ENCODE data around the gene COG2.

Gene COG2

DNA sequence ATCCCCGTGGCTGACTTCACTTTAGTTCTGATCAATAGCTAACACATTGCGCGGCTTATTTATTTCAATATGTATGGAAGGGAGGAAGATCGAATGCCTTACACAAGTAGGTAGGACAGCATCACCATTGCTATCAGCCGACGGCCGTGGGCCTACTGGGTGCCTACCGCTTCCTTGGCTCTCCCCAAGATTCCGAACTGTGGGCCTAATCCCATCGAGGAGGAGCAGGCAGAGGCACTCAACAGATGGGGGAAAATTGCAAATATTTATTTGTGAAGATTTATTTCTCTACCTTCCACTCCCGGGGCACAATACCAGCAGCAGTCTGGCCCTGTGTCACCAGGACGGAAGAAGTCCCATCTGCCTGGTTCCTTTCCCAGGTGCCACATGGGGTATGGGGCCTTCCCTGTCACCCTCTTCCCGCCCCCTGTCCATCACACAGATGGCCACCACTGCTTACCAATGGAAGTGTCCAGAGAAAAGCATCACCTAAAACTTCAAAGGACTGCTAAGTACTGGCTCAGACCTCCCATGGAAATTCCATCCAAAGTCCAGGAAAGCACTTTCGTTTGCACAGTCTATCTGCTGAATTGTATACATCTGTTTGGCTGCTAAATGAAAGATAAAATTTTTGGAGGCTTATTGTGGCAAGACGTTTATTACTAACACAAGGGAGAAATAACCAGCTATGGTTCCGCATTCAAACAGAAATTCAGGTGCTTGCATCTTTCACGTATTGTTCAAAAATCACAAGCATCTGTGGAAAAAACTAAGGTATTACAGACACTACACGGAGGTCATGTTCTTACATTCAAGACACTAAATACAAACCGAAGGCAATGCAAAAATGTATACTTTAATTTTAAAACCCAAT lies 59.9 kb downstream of the COG2 start:
- no peak for DNase-seq (ENCODE audit: low spot score)

DNA sequence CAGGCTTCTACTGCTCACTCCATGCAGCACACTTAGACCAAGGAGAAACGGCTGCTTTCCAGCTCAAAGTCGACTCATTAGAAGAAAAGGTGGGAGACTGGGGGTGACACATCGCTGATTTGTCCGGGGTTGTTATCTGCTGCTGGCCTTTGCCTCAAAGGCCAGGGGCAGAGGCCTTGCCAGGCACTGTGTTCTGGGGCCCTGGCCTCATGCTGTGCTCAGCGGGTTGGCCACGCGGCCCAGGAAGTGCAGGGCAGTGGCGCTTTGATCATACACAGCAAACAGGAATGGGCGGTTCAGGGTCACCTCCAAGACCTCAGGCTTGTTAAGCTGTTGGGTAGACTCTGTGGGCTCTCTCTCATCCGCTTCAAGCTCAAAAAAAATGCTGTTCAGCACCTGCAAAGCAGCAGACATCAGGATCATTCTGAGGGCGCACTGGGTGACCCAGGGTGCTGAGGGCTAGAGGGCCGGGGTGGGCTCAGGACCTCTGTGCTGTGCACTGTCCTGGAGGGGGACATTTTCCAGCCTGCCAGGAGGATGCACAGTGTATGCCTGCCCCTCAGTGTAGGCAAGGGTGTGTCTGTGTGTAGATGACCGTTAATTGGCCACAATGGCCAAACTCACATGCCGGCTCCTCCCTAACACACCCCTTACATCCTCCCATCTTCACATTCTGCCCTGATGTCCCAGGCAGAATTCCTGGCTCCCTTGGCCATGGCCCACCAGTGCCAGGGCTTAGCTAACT lies 60.8 kb downstream of the COG2 start:
- no peak for DNase-seq (ENCODE audit: low spot score)

DNA sequence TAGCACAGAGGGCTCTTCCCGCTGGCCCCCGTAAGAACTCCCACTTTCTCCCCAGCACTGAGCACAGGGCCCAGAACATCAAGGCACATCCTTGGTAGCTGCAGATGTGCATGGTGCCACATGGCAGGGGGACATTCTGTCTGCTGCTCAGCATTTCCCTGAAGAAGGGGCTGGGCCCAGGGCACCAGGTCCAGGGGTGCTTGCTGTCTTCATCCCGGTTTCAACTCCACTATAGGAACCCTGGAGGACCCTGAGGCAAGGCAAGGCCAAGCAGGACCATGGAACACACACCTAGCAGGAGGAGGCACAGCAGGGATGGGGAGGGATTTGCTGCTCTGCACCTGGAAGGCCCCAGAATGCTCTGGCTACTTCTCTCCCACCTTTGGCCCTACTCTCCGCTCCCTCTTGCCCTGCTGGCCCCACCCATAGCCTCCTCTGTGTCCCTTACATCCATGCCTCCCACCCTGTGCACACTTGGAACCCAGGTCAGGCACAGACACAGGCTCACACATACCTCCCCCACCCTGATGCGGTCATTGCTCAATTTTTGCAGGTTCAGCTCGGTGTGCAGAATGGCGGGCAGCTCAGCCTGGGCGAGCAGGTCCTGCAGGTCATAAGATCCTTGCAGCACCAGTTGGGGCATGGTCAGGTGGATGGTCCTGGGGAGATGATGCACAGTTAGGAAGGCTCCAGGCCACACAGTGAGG lies 61.6 kb downstream of the COG2 start:
- DNase-seq (ENCODE audit: low spot score): no peak

DNA sequence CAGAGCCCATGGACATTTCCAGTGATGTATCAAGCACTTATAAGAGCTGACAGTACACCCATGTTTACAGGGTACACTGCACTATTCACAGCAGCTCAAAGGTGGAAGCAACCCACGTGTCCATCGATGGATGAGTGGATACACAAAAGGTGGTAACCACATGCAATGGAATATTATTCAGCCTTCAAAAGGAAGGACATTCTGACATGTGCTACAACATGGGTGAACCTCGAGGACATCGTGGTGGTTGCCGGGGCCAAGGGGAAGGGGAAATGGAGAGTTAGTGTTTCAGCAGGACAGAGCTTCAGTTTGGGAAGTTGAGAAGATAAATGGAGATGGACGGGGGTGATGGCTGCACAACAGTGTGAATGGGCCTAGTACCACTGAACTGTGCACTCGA lies 62.5 kb downstream of the COG2 start:
- no peak for DNase-seq (ENCODE audit: low spot score)

DNA sequence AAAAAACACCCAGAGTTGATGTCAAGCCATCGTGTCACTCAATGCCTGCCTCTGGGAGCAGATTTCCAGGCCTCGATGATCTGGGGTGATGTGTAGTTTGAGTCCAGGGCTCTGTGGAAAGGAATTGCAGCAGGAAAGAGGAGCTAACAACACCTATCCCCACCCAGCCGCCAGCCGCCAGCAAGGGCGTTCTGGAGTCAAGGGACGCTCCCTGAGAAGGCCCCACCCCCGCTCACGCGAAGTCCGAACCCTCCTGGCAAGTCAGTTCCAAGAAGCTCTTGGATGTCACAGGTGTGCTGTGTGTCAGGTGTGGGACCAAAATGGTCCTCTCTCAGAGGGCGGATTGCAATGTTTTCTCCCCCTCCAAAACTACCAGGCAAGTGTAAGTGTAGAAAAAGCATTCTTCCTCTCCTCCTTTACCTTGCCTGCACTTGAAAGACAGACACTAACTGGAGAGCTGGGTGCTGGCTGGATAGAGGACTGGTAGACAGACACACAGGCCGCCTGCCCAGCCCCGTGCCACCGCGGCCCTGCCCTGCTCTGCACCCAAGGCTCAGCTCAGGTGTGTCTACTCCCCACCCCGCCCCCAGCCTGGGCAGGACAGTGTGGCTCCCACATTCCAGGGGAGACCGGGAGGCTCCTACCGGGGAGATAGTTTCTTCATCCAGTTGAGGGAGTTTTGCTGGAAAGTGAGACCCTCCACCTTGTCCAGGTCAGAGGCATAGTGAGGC lies 63.2 kb downstream of the COG2 start:
- DNase-seq (ENCODE audit: low spot score): no peak

DNA sequence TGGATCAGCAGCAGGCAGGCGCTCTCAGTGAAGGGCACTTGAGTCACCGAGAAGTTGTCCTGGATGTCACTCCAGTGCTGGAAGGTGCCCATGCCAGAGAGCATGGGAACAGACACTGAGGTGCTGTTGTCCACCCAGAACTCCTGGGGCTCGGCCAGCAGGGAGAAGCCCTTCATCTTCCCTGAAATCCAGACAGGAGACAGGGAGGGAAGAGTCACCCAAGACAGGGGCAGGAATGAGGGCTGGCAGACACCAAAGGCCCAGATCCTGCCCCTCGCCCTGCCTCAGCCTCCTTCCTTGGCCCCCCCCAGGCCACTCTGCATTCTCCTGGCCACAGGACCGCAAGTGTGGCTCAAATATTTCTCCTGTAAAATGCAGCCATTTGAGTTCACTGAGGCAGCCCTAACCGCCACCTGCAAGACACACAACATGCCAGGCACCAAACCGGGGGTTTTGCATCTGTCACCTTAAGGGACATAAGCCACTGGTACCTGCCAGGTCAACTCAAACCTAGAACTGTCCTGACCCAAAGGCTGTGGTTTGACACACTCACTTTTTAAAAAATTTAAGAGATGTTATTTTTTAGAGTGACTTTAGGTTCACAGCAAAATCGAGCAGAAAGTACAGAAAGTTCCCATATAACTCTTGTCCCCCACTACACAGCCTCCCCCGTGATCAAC lies 63.9 kb downstream of the COG2 start:
- no peak for DNase-seq (ENCODE audit: low spot score)

DNA sequence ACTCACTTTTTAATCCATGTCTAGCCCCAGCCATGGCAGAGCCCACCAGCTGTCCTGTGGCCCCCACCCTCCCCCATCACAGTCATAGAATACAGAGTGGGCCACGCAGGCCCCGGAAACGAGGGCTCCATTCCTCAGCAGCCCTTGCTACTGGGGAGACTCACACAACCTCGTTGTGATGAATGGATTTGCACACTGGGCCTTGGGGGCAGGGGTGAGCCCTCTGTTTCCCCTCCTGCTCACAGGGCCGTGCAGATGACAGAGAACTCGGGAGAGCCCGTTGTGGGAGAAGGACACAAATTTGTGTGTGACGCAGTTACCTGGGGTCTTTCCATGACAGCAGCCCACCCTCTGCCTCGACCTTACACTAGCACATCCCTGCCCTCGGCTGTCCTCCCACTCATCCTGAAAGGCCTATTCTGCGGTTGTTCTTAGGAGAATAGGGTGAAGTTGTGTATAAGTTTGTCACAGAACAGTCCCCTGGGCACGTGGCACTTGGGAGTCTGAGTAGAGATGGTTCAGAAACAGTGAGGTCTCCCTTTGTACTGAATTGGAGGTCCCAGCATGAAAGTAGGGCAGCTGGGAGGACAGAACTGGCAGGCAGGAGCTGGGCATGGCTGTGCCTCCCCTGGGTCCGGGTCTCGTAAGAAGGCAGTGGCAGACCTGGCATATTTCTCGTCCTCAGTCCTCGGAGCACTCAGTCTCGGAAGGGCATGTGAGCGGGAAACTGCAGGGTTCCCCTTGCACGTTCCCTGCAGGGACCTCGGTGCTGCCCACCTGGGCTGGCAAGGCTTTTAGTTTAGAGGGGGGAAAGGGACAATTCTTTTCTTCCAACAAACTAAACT lies 64.8 kb downstream of the COG2 start:
- no peak for DNase-seq (ENCODE audit: low spot score)

DNA sequence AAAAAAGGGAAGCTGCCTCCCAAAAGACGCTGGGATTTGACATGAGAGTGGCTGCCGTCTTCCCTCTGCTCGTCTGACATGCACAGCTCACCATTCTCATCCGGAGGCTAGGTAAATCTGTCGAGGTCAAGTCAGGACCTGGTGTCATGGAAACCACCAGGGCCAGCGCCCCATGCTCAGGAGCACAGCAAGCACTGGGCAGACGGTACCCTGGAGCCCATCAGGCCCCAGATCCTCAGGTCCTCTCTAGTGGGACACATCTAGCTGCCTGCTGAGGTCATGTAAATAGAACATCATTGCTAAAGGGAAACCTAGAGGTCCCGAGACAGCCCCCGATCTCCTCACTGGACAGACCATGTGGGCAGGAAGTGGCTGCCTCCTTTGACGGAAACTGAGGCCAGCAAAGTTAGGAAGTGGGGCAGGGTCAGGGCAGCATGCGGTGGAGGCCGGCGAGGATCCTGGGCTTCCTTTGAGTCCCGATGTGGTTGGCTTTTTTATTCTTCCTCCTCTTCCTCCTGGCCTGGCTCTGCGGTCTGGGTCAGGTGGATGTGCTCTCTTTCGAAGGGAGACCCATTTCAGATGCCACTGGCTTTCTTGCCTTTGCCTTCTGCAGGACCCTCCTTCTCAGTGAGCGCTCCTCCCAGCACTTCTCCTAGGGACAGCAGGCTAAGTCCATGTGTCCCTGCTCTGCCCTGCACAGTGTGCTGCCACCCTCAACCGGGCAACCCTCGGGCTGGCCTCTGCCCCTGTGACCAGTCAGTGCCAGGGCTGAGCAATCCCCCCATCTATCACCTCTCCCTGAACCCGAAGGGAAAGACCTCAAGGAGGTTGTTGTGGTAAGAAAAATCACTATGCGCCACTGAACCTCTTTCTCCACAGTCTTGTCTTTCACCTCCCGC lies 65.7 kb downstream of the COG2 start:
- DNase-seq (ENCODE audit: low spot score): no peak

DNA sequence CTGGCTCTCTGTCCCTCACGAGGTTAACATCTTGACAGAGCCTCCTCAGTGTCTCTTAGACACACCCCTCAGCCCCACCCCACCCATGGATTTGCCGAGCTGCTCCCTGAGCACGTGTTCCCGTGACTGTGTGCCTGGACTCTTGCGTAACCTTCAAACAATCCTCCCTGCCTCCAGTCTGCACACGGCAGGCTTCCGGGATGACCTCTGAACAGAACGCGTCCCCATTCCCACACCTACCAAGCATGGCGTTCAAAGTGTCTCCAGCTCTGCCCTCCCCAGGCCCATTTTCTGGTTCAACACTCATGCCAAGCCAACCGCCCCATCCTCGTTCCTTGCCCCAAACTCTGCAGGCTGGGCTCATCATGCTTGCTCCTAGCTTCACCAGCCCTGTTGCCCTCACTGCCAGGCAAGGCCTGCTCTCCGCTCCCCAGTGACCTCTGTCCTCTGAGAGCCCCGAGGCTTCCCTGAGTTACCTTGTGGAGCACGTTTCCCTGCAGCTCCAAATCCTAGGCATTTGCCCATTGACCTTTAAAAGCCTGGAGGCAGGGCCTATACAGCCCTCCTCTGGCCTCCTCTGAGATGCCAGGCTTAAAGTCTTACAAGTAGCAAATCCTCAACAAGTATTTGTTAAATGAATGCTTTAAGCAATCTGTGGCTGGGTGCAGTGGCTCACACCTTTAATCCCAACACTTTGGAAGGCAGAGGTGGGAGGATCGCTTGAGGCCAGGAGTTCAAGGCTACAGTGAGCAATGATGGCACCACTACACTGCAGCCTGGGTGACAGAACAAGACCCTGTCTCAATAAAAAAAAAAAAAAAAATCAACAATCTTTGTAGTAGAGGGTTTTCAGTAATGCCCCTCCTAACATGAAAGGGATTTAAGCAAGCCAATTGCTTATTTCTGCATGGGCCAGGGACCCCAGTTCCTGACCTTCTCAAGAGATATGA lies 66.6 kb downstream of the COG2 start:
- no peak for DNase-seq (ENCODE audit: low spot score)

DNA sequence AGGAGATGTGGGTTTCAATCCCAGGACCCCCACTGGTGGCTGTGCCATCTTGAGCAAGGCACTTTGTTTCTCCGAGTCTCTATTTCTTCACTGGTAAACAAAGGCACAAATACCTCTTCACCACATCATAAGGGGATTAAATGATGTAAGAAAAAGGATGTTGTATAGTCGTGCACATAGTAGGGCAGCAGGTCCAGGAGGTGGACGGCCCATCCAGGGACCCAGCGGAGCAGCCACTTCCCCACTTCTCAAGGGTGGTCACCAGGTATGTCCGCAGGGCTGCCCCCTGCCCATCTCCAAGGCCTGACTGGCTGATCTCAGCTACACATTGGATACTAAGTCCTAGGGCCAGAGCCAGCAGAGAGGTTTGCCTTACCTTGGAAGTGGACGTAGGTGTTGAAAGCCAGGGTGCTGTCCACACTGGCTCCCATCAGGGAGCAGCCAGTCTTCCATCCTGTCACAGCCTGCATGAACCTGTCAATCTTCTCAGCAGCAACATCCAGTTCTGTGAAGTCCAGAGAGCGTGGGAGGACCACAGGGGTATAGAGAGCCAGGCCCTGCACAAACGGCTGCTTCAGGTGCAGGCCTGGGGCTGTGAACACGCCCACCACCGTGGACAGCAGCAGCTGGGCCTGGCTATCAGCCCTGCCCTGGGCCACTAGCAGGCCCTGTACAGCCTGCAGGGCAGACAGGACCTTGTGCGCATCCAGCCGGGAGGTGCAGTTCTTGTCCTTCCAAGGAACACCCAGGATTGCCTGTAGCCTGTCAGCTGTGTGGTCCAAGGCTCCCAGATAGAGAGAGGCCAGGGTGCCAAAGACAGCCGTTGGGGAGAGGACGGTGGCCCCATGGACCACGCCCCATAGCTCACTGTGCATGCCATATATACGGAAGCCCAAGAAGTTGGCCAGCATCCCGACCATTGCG lies 67.6 kb downstream of the COG2 start:
- no peak for DNase-seq (ENCODE audit: low spot score)

DNA sequence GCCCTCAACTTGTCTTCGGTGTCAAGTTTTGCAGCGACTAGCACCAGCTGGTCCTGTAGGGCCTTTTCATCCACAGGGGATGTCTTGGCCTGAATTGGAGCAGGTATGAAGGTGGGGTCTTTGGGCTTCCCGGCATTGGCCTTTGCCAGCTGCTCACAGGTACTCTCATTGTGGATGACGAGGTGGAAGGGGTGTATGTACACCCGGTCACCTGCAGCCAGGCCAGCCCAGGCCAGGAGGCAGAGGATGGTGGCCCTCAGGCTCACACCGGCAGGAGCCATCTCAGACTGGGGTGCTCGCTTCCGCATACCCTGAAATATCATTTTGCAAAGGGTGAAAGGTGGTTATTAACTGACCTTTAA lies 68.2 kb downstream of the COG2 start:
- DNase-seq (ENCODE audit: low spot score): no peak

DNA sequence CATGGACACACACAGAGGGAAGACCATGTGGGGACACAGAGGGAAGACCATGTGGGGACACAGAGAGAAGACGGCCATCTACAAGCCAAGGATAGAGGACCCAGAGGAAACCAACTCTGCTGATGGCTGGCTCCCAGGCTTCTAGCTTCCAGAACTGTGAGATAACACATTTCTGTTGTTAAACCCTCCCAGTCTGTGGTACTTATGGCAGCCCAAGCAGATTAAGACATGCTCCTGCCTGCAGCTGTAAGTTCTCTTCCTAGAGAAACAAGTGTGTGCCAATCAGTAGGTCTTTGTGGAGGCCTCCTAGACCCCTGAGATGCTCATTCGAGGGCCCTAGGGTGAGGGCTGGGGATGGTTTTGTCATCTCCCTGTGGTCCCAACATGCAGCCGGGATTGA lies 69.0 kb downstream of the COG2 start:
- no peak for DNase-seq (ENCODE audit: low spot score)

DNA sequence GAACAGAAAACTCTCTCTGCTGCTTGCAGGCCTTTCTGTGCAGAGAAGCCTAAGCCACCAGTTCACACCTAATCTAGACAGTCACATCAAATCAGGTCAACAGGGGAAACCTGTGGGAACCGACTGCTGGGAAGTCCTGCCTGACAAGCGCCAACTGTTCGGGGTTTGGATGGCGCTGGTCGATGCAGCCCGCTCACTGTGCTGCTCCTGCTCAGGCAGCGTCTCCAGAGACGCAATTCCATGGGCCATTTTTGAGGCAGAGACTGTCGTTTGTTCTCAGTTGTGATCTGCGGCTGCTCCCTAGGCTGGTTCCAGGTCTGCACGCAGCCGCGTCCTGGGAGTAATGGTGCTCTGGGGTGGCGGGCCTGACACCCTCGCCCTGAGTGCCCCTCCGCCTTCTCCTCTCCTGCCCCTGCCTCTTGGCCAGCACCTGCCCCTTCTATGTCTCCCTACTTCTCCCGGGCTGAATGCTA lies 70.2 kb downstream of the COG2 start:
- no peak for DNase-seq (ENCODE audit: low spot score)

DNA sequence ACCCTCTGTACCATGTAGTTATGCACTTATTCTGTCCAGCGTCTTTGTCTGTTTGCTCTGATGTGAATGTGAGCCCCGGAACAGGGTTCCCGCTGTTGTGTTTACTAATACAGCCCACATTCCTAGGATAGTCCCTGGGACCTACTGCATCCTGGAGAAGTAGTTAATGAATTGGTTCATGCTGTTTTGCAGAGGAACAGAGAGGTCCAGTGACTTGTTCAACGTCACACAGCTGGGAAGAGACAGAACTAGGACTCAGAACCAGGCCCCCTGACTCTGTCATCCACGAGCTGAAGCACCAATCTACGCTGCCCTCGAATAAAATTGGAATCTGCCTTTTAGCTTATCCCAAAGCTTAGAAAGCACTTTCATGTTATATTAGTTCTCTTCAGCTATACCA lies 70.9 kb downstream of the COG2 start:
- no peak for DNase-seq (ENCODE audit: low spot score)

DNA sequence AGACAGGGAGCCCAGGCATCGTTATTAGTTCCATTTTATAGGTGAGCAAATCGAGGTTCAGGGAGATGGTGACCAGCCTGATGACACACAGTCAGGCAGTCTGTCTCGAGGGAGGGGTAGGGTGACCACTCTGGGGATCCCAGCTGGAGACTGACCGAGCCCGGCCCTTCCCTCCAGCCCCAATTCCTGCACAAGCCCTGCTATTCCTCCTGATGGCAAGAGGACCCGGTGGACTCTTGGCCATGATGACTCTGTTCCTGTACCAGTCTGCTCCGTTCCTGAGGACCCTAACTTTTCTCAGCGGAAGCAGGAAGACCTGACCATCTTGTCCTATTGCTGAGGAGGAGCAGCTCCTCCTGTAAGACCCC lies 71.2 kb downstream of the COG2 start:
- no peak for DNase-seq (ENCODE audit: low spot score)

DNA sequence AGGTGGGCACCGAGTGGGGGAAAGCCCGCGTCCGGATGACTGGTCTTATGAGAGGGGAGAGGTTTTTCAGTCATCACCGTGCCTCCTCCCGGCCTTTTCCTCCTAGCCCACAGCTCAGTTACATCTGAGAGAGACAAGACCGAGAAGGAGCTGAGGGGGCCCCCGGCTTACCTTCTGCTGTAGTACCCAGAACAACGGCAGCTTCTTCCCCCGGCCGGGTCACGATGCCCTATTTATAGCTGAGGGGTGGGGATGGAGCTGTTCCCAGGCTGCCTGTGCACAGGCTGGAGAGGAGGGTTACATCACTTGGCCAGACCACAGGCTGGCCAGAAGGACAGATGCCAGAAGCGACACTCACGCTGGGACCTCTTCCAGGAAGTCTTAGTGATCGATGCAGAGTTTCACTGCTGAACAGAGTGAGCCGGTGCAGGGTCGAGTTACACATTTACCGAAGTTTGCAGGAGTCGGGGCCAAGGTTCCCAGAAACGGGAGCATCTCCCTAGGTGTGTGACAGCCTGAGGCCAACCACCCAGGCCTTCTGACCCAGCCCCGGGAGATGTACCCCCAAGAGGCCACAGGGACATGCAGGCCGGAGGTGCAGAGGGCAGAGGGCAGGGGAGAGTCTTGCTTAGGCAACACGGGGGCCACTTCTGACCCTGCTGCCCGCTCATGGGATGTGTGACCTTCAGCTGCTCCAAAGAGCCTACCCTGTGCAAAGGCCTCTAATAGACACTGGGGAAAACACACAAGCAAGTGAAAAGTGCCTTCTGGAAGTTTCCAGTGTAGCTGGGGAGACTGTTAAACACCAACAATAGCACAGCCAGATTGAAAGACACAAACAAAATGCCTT lies 71.9 kb downstream of the COG2 start, which contains the start of gene AGT:
AGT (minus strand) TSS at position 208 of the 850 bp plus-strand sequence. CDS start 3,299 bp downstream, outside the sequence.
- no peak for DNase-seq (ENCODE audit: low spot score)
